GM19452 (cell line): ENCODE measurements around the gene OLFML2A.
"Not testable (repeated sequence)": the region's sequence is repeated elsewhere in the genome, so short reads cannot be mapped to it uniquely, and the experiment has no call there.

Experiments
- ATAC-seq: cut with Tn5 transposase; IDR thresholded peaks from one replicate; pipeline ENCODE4 v1.9.1; 2021; ENCODE audit not compliant: unreplicated experiment

The OLFML2A gene

GRCh38 chr9:124760719-124761118 lies 16.2 kb upstream of the OLFML2A start:
- no peak for ATAC-seq

GRCh38 chr9:124761196-124761595 lies 15.7 kb upstream of the OLFML2A start:
- ATAC-seq, result no peak

- no peak for ATAC-seq
These were observed 15.2 kb upstream of the OLFML2A start for GRCh38 chr9:124761710-124762109.

- no peak for ATAC-seq
These were observed 14.3 kb upstream of the OLFML2A start for GRCh38 chr9:124762633-124763032.

- no peak for ATAC-seq
These were observed 12.0 kb upstream of the OLFML2A start for GRCh38 chr9:124764774-124765438.

GRCh38 chr9:124765439-124765835 lies 11.5 kb upstream of the OLFML2A start:
- ATAC-seq, result no peak

GRCh38 chr9:124766326-124766725 lies 10.6 kb upstream of the OLFML2A start:
- no peak for ATAC-seq

GRCh38 chr9:124766815-124767554 lies 9.9 kb upstream of the OLFML2A start:
- no peak for ATAC-seq

- ATAC-seq, result no peak
These were observed 9.1 kb upstream of the OLFML2A start for GRCh38 chr9:124767821-124768220.

GRCh38 chr9:124768334-124768733 lies 8.6 kb upstream of the OLFML2A start:
- ATAC-seq, result no peak

- no peak for ATAC-seq
These were observed 8.0 kb upstream of the OLFML2A start for GRCh38 chr9:124768750-124769548.

- ATAC-seq, result no peak
These were observed 7.2 kb upstream of the OLFML2A start for GRCh38 chr9:124769549-124770358.

GRCh38 chr9:124770359-124771020 lies 6.4 kb upstream of the OLFML2A start:
- no peak for ATAC-seq

GRCh38 chr9:124771021-124771866 lies 5.7 kb upstream of the OLFML2A start, which contains the start of gene NR6A1:
TSS of gene NR6A1 (minus strand) at chr9:124771311.
- ATAC-seq, result peak; percentile 92

- no peak for ATAC-seq
These were observed 4.9 kb upstream of the OLFML2A start for GRCh38 chr9:124771867-124772679.

GRCh38 chr9:124772877-124773276 lies 4.1 kb upstream of the OLFML2A start:
- not testable (repeated sequence) for ATAC-seq

- ATAC-seq, result no peak
These were observed 3.3 kb upstream of the OLFML2A start for GRCh38 chr9:124773473-124774128.
